Epithelial cell of proximal tubule (primary cell): ENCODE results near the gene DIO3. TPM values are rescaled to one million over a fixed set of nuclear protein-coding genes. Genes with fewer than 3 reads are reported as not detected.

ENCODE experiments used
- DNase-seq: peaks from one replicate; pipeline ENCODE4 v3.0.0-alpha.2; 2011; ENCODE audit warnings: low read depth
- H3K4me3 ChIP-seq: 2 replicates; pipeline ENCODE4 v1.5.1; 2011; ENCODE audit warnings: low read depth, mild to moderate bottlenecking, low read length
- total RNA-seq: library from RNA; depleted of rRNA; stranded (reverse); fragments of >200 nt; gene quantifications from 2 replicates; pipeline ENCODE4 v1.2.3, GENCODE V29; 2015
- TF ChIP-seq, protein P1 (sequence below): conservative IDR thresholded peaks from 2 replicates; pipeline ENCODE4 v1.5.1; 2012; ENCODE audit warnings: low read depth, mild to moderate bottlenecking, low read length

The DIO3 gene
- total RNA-seq, 1 donor from 2014 or later, result not detected

DNA sequence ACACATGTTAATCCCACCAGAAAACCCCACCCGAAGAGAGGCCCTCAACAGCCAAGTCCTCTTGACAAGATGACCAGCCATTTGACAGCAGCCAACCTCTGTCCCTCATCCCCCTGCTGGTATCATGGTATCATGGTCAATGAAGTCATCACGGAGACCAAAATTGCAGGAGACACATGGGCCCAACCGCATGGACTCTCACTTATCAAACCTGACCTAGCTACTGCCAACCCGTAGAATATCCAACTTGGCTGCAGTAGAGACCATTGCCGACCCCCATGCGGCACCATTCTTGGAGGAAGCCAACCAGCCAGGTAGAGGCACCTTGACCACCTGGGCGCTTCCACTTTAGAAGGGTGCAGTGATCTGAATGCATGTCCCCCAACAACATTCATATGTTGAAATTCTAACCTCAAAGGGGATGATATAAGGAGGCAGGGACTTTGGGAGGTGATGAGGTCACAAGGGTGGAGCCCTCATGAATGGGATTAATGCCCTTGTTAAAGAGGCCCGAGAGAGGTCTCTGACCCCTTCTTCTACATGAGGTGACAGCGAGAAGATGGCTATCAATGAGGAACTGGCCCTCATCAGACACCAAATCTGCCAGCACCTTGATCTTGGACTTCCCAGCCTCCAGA, 33.3 kb downstream of the DIO3 start:
- H3K4me3 ChIP-seq, result no peak overlapping the region
- TF ChIP-seq, protein P1, sequence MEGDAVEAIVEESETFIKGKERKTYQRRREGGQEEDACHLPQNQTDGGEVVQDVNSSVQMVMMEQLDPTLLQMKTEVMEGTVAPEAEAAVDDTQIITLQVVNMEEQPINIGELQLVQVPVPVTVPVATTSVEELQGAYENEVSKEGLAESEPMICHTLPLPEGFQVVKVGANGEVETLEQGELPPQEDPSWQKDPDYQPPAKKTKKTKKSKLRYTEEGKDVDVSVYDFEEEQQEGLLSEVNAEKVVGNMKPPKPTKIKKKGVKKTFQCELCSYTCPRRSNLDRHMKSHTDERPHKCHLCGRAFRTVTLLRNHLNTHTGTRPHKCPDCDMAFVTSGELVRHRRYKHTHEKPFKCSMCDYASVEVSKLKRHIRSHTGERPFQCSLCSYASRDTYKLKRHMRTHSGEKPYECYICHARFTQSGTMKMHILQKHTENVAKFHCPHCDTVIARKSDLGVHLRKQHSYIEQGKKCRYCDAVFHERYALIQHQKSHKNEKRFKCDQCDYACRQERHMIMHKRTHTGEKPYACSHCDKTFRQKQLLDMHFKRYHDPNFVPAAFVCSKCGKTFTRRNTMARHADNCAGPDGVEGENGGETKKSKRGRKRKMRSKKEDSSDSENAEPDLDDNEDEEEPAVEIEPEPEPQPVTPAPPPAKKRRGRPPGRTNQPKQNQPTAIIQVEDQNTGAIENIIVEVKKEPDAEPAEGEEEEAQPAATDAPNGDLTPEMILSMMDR, result no peak
- no peak for DNase-seq

DNA sequence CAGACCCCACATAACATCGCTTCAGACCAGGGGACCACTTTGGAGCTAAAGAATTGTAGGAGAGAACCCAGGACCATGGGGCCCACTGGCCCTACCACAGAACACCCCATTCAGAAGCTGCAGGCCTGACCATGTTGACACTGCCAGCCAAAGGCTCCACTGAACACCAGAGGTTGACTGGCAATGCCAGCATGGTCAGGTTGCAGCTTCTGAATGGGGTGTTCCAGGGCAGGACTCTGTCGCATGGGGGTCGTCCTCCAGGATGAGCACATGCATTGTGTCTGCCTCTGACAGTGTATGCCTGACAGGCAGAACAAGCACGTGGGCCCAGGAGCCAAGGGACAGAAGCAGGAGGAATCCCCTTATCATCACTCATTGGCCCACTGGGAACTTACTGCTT, 34.1 kb downstream of the DIO3 start:
- H3K4me3 ChIP-seq, result no peak overlapping the region
- TF ChIP-seq, protein P1, result no peak
- no peak for DNase-seq

DNA sequence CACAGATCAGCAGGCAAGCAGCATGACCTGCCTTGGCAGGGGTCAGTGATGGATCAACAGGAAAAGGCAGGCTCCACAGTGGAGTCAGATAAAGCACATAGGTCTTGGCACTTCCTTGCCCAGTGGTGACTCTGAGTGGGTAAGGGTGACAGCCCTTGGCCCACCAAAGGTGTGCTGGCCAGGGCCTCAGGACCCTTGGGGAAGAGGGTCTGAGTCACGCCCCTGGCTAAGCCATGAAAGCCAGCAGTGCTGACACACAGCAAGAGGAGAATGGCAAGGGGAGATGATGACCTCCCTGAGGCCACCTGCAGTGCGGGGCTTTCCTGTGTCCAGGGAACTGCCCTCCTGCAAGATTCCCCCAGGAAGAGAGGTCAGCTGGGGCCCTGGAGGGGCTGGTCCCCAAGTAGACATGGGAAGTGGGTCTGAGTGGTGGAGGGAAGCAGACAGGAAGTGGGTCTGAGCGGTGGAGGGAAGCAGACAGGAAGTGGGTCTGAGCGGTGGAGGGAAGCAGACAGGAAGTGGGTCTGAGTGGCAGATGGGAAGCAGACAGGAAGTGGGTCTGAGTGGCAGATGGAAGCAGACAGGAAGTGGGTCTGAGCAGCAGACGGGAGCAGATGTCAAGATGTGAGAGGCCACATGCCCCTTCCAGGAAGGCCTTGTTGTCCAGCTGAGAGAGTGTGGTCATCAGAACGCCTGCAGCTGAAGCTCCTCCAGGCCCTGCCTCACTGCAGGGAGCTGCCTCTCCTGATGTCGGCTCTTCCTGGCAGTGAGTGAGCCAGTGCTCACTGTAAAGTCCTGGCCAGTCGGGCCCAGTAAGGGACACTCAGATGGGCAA, 34.8 kb downstream of the DIO3 start:
- TF ChIP-seq, protein P1, result no peak
- no peak for DNase-seq
- no peak overlapping the region for H3K4me3 ChIP-seq

DNA sequence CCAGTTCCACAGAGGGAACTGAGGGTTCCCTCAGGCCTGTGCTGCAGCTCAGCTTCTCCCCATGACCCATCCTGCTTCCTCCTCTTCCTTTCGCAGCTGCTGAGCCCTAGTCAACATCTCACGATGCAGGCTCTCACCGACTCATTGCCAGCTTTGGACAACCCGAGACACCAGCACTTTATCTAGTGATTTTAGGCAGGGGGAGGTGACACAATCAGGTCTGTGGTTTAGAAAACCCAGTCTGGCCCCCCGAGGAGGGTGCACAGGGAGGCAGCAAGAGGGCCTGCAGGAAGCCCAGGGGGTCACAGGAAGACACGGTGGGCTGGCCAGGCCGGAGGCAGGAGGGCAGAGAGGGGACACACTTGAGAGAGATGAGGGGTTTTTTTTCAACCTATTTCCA, 35.4 kb downstream of the DIO3 start:
- no peak for DNase-seq
- TF ChIP-seq, protein P1, result no peak
- H3K4me3 ChIP-seq, result no peak overlapping the region

DNA sequence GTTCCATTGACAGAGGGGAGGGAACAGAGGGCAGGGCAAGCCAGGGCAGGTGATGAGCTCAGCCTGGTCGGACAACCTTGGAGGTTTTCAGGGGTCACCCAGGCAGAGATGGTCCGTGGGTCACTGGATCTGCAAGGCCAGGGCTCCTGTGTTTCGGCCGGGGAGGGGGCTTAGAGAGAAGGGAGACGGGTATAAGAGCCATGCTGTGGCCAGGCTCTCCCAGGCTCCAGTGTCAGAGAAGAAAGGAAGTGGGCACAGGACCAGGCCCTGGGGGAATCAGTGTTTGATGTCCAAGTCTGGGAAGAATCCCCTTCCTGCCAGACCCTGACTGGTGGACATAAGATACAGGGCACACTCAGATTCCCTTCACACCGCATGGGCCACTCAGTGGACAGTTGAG, 36.9 kb downstream of the DIO3 start:
- TF ChIP-seq, protein P1, result no peak
- H3K4me3 ChIP-seq, result no peak overlapping the region

DNA sequence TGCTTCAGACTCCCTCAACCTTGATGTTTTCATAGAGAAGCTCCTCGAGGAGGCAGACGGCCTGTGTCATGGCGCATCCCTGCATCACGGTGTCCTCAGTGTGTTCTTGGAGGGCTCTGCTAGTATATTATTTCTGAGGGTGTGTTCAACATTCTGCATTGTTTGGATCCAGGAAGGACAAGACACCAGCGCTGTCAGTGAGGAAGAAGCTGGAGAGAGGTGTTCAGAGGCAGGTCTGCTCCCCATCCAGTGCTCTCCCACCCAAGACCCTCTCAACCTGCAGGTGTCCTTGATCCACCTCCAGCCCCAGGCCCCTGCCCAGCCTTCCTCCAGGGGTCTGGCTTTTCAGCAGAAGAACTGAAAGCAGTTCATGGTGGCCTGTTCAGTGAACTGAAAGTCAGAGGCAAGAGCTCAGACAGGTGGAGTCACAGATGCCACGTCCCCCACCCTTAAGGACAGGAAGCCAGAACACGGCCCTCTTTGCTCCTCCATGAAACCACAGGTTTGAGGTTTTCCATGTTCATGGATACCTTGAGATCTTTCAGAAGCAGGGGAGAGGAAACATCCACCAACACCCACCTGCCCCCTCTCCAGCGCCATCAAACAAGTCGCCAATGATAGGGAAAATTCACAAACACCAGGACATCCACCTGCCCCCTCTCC, 37.4 kb downstream of the DIO3 start:
- H3K4me3 ChIP-seq, result no peak overlapping the region
- TF ChIP-seq, protein P1, result no peak
- DNase-seq, result no peak

More for the DNA sequence above, 36.9 kb downstream of the DIO3 start:
- DNase-seq, result no peak
